ENCODE measurements around the gene LYRM2.

The LYRM2 gene

GRCh38 chr6:89638320-89639195 is at the start of gene LYRM2:
Gene LYRM2, minus strand, starts transcription at chr6:89638747. Its CDS starts 31 bp downstream, at chr6:89638716.
- peak within 1 kb of the TSS; percentile 85 for H3K4me3 ChIP-seq (ENCODE audit: low read depth, low read length)
- H3K4me1 ChIP-seq (ENCODE audit: control insufficient read depth, insufficient read depth, low read length), result 0 out of 2 replicates have a peak, but pooled peaks cover 3% of the 10 kb centered on the region
- H3K9me3 ChIP-seq (ENCODE audit: control insufficient read depth, insufficient read depth, low read depth, low read length), result no peaks in the 10 kb centered on the region
- H3K9ac ChIP-seq (ENCODE audit: low read length), result peak within 1 kb of the TSS; percentile 89
- H3K27me3 ChIP-seq (ENCODE audit: control insufficient read depth, insufficient read depth, low read length), result no peaks in the 10 kb centered on the region
- H3K27ac ChIP-seq (ENCODE audit: low read depth, low read length), result peak within 1 kb of the TSS; percentile 48; the same call in 1 of the 2 replicates
- peaks cover 28% of the 10 kb centered on the region for H3K36me3 ChIP-seq (ENCODE audit: control insufficient read depth, insufficient read depth, low read length)

- Histone ChIP-seq H3K36me3 (ENCODE audit: control insufficient read depth, insufficient read depth, low read length) (peaks cover 92% of the 10 kb centered on the region), H3K4me3 (ENCODE audit: low read depth, low read length) (no peak overlapping the region), H3K27me3 (ENCODE audit: control insufficient read depth, insufficient read depth, low read length) (no peaks in the 10 kb centered on the region), H3K9ac (ENCODE audit: low read length) (peak overlapping the region; percentile 67), H3K4me1 (ENCODE audit: control insufficient read depth, insufficient read depth, low read length) (peaks cover 48% of the 10 kb centered on the region), H3K27ac (ENCODE audit: low read depth, low read length) (peak overlapping the region; percentile 85), H3K9me3 (ENCODE audit: control insufficient read depth, insufficient read depth, low read depth, low read length) (no peaks in the 10 kb centered on the region)
Measured at GRCh38 chr6:89688328-89688727, 49.8 kb upstream of the LYRM2 start.

- Histone ChIP-seq H3K36me3 (ENCODE audit: control insufficient read depth, insufficient read depth, low read length) (peaks cover 90% of the 10 kb centered on the region), H3K9ac (ENCODE audit: low read length) (no peak overlapping the region), H3K27ac (ENCODE audit: low read depth, low read length) (no peak overlapping the region), H3K27me3 (ENCODE audit: control insufficient read depth, insufficient read depth, low read length) (no peaks in the 10 kb centered on the region), H3K4me3 (ENCODE audit: low read depth, low read length) (no peak overlapping the region), H3K4me1 (ENCODE audit: control insufficient read depth, insufficient read depth, low read length) (peaks cover 24% of the 10 kb centered on the region), H3K9me3 (ENCODE audit: control insufficient read depth, insufficient read depth, low read depth, low read length) (no peaks in the 10 kb centered on the region)
Measured at GRCh38 chr6:89685311-89685710, 46.8 kb upstream of the LYRM2 start.

GRCh38 chr6:89682991-89683390 is 44.4 kb upstream of the LYRM2 start:
- H3K36me3 ChIP-seq (ENCODE audit: control insufficient read depth, insufficient read depth, low read length), result peaks cover 97% of the 10 kb centered on the region

GRCh38 chr6:89681983-89682564 is 43.5 kb upstream of the LYRM2 start:
- no peaks in the 10 kb centered on the region for H3K9me3 ChIP-seq (ENCODE audit: control insufficient read depth, insufficient read depth, low read depth, low read length)
- H3K4me3 ChIP-seq (ENCODE audit: low read depth, low read length), result no peak overlapping the region
- no peak overlapping the region for H3K9ac ChIP-seq (ENCODE audit: low read length)
- H3K27ac ChIP-seq (ENCODE audit: low read depth, low read length), result no peak overlapping the region
- H3K4me1 ChIP-seq (ENCODE audit: control insufficient read depth, insufficient read depth, low read length), result peaks cover 20% of the 10 kb centered on the region
- no peaks in the 10 kb centered on the region for H3K27me3 ChIP-seq (ENCODE audit: control insufficient read depth, insufficient read depth, low read length)
- H3K36me3 ChIP-seq (ENCODE audit: control insufficient read depth, insufficient read depth, low read length), result peaks cover 97% of the 10 kb centered on the region

More at GRCh38 chr6:89682991-89683390, 44.4 kb upstream of the LYRM2 start:
- Histone ChIP-seq H3K4me1 (ENCODE audit: control insufficient read depth, insufficient read depth, low read length) (peaks cover 20% of the 10 kb centered on the region), H3K4me3 (ENCODE audit: low read depth, low read length) (no peak overlapping the region), H3K27me3 (ENCODE audit: control insufficient read depth, insufficient read depth, low read length) (no peaks in the 10 kb centered on the region), H3K9me3 (ENCODE audit: control insufficient read depth, insufficient read depth, low read depth, low read length) (no peaks in the 10 kb centered on the region), H3K27ac (ENCODE audit: low read depth, low read length) (0 out of 2 replicates have a peak overlapping the region, but pooled peaks have one; percentile 31), H3K9ac (ENCODE audit: low read length) (no peak overlapping the region)

- peaks cover 20% of the 10 kb centered on the region for H3K4me1 ChIP-seq (ENCODE audit: control insufficient read depth, insufficient read depth, low read length)
- no peak overlapping the region for H3K4me3 ChIP-seq (ENCODE audit: low read depth, low read length)
- H3K9me3 ChIP-seq (ENCODE audit: control insufficient read depth, insufficient read depth, low read depth, low read length), result no peaks in the 10 kb centered on the region
- H3K27me3 ChIP-seq (ENCODE audit: control insufficient read depth, insufficient read depth, low read length), result no peaks in the 10 kb centered on the region
- H3K9ac ChIP-seq (ENCODE audit: low read length), result no peak overlapping the region
- H3K36me3 ChIP-seq (ENCODE audit: control insufficient read depth, insufficient read depth, low read length), result peaks cover 97% of the 10 kb centered on the region
- no peak overlapping the region for H3K27ac ChIP-seq (ENCODE audit: low read depth, low read length)
Measured at GRCh38 chr6:89680551-89680950, 42.0 kb upstream of the LYRM2 start.

GRCh38 chr6:89680150-89680549 is 41.6 kb upstream of the LYRM2 start:
- Histone ChIP-seq H3K36me3 (ENCODE audit: control insufficient read depth, insufficient read depth, low read length) (peaks cover 97% of the 10 kb centered on the region), H3K27ac (ENCODE audit: low read depth, low read length) (0 out of 2 replicates have a peak overlapping the region, but pooled peaks have one; percentile 7), H3K4me3 (ENCODE audit: low read depth, low read length) (no peak overlapping the region), H3K27me3 (ENCODE audit: control insufficient read depth, insufficient read depth, low read length) (no peaks in the 10 kb centered on the region), H3K4me1 (ENCODE audit: control insufficient read depth, insufficient read depth, low read length) (peaks cover 20% of the 10 kb centered on the region), H3K9me3 (ENCODE audit: control insufficient read depth, insufficient read depth, low read depth, low read length) (no peaks in the 10 kb centered on the region), H3K9ac (ENCODE audit: low read length) (no peak overlapping the region)

GRCh38 chr6:89679215-89680120 is 40.9 kb upstream of the LYRM2 start:
- peaks cover 20% of the 10 kb centered on the region for H3K4me1 ChIP-seq (ENCODE audit: control insufficient read depth, insufficient read depth, low read length)
- no peak overlapping the region for H3K4me3 ChIP-seq (ENCODE audit: low read depth, low read length)
- H3K36me3 ChIP-seq (ENCODE audit: control insufficient read depth, insufficient read depth, low read length), result peaks cover 97% of the 10 kb centered on the region
- H3K9ac ChIP-seq (ENCODE audit: low read length), result no peak overlapping the region
- no peaks in the 10 kb centered on the region for H3K9me3 ChIP-seq (ENCODE audit: control insufficient read depth, insufficient read depth, low read depth, low read length)
- no peaks in the 10 kb centered on the region for H3K27me3 ChIP-seq (ENCODE audit: control insufficient read depth, insufficient read depth, low read length)
- peak overlapping the region; percentile 14; the same call in 1 of the 2 replicates for H3K27ac ChIP-seq (ENCODE audit: low read depth, low read length)

- H3K27ac ChIP-seq (ENCODE audit: low read depth, low read length), result peak overlapping the region; percentile 14; the same call in 1 of the 2 replicates
- H3K27me3 ChIP-seq (ENCODE audit: control insufficient read depth, insufficient read depth, low read length), result no peaks in the 10 kb centered on the region
- H3K4me1 ChIP-seq (ENCODE audit: control insufficient read depth, insufficient read depth, low read length), result peaks cover 23% of the 10 kb centered on the region
- no peak overlapping the region for H3K4me3 ChIP-seq (ENCODE audit: low read depth, low read length)
- no peak overlapping the region for H3K9ac ChIP-seq (ENCODE audit: low read length)
- no peaks in the 10 kb centered on the region for H3K9me3 ChIP-seq (ENCODE audit: control insufficient read depth, insufficient read depth, low read depth, low read length)
- H3K36me3 ChIP-seq (ENCODE audit: control insufficient read depth, insufficient read depth, low read length), result peaks cover 97% of the 10 kb centered on the region
Measured at GRCh38 chr6:89678531-89678930, 40.0 kb upstream of the LYRM2 start.

- no peaks in the 10 kb centered on the region for H3K27me3 ChIP-seq (ENCODE audit: control insufficient read depth, insufficient read depth, low read length)
- H3K9ac ChIP-seq (ENCODE audit: low read length), result no peak overlapping the region
- H3K4me1 ChIP-seq (ENCODE audit: control insufficient read depth, insufficient read depth, low read length), result peaks cover 23% of the 10 kb centered on the region
- peaks cover 100% of the 10 kb centered on the region for H3K36me3 ChIP-seq (ENCODE audit: control insufficient read depth, insufficient read depth, low read length)
- no peaks in the 10 kb centered on the region for H3K9me3 ChIP-seq (ENCODE audit: control insufficient read depth, insufficient read depth, low read depth, low read length)
- H3K27ac ChIP-seq (ENCODE audit: low read depth, low read length), result no peak overlapping the region
- H3K4me3 ChIP-seq (ENCODE audit: low read depth, low read length), result no peak overlapping the region
Measured at GRCh38 chr6:89675949-89676748, 37.6 kb upstream of the LYRM2 start.

All from HUES6 (cell line).